Stimulated activated CD4-positive, alpha-beta T cell treated with anti-CD3 and anti-CD28 coated beads, Interleukin-12 subunit alpha, Interleukin-12 subunit beta, amount 100 ng/mL, for 48 hours (primary cell): Measurements from ENCODE around the gene C18orf63.
"Not testable (repeated sequence)": the region's sequence is repeated elsewhere in the genome, so short reads cannot be mapped to it uniquely, and the experiment has no call there.

Experiments
- DNase-seq, 3 donors: peaks; one replicate each; pipeline ENCODE4 v3.0.0-alpha.2; 2020; ENCODE audit warnings: low read depth in 2 of 3, low spot score in 1 of 3

Gene C18orf63

GRCh38 chr18:74315464-74316256 is at the start of gene C18orf63:
TSS of gene C18orf63 (plus strand) at chr18:74315839. CDS start at chr18:74317866, 2,027 bp downstream.
- DNase-seq: no peak

DNA sequence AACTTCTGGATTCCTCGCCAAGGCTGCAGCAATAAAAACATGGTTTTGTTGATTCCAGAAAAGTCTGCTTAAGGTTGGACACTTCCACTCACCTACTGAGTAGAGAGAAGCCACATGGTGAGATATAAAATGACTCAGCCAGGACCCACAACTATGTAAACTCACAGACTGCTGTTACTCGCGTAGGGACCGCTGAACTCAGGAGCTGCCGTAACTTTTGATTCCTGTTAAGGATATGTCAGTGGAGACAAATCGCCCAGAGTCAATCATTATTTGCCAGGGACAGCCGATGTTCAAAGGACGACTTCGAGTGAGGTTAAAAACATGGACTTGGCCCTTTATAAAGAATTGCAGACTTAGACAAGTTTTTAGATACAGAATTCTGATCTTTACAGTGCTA is 49.5 kb upstream of the C18orf63 start:
- DNase-seq: no peak

DNA sequence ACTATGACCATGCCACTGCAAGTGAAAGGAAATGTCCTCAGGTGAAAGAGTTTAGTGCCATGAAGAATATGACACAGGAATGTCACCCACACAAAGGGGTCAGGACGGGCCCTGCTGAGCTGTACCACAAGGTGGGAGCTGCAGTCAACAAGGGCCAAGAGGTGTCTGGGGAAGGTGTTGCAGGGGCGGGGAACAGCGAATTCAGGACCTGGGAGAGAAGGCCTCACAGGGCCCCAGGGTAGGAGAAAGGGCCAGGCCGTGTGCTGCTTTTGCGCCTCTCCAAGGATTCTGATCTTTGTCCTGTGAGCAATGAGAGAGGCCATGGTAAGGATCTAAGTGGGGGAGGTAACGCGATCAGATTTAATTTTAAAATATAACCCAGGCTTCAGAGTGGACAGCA is 47.5 kb upstream of the C18orf63 start:
- no peak for DNase-seq

DNA sequence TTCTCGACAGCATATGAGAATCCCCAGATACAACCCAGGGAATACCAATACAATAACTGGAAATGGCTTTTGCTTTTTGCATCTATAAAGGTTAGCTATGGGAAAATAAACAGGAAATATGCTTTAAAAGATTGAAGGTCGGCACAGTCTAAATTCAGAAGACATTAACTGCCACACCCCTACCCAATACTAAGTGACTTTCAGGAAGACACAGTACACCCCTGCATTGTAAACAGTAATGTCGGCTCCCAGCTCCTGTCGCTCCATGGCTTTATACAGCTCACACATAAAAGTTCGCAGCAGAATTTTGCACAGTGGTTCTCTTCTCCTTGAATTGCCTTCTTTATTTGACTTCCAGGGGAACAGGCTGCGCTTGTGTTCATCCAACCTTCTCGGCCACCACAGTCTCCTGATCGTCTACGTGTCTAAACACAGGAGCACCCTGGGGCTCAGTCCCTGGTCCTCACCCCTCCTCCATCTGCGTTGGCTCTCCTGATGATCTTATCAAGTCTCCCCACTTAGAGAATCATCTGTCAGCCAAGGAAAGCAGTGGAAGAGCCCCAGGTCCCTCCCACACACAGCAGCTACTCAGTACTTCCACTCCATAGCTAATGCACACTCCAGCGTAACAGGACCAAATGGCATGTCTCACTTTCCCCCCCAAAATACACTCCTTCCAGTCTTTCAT is 46.6 kb upstream of the C18orf63 start:
- DNase-seq: no peak

DNA sequence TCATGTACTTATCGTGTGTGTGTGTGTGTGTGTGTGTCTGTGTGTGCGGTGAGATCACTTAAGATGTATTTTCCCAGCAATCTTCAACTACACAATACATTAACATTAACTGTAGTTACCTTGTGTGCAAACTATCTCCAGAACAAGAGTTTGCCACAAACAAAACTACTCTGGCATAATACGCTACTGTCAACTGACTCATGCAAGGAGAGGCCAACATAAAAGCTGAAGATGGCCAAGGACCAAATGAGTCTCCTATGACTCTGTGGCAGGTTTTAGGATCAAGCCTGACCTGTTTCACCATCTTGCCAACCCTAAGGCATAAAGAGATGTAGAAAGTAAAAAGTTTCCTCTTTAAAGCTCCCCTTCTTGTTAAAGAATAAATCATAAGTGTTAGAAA is 44.0 kb upstream of the C18orf63 start:
- DNase-seq: no peak

- DNase-seq: no peak
These were observed 42.2 kb upstream of the C18orf63 start for GRCh38 chr18:74273394-74273793.

- no peak for DNase-seq
These were observed 40.9 kb upstream of the C18orf63 start for GRCh38 chr18:74274700-74275099.

DNA sequence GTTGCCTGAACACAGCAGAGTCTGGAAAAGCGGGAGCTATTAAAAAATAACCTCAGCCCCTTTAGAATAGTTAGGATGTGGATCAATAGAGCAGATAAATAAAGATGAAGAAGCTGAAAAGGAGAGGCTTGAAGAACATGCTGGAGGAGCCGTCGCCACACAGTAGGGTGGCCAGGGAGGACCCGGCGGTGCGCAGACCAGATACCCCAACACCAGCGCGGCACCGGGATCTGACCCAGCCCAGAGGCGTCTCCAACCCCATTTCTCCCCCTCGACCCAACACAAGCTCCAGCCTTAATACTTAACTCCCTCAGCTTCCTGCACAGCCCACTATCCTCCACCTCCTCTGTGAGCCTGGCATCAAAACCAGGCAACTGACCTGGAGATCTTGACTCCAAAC is 39.9 kb upstream of the C18orf63 start:
- no peak for DNase-seq

DNA sequence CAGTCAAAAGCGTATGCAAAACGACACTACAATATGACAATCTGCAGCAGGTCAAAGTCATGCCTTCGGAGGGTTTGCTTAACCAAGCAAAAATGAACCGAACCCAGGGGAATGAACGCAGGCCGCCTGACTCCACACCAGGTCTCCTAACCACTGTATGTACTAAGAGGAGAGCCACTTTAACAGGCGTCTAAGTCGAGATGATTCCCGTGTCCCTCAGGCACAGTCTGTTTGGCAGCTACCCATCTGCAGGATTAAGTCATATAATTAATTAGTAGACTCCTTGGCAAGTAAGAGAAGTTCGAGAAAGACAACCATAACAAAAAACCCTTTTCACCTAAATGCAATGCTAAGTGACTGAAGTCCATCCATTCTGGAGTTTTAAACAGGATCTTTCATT is 39.0 kb upstream of the C18orf63 start:
- DNase-seq: no peak

- no peak for DNase-seq
These were observed 38.3 kb upstream of the C18orf63 start for GRCh38 chr18:74277296-74277695.

DNA sequence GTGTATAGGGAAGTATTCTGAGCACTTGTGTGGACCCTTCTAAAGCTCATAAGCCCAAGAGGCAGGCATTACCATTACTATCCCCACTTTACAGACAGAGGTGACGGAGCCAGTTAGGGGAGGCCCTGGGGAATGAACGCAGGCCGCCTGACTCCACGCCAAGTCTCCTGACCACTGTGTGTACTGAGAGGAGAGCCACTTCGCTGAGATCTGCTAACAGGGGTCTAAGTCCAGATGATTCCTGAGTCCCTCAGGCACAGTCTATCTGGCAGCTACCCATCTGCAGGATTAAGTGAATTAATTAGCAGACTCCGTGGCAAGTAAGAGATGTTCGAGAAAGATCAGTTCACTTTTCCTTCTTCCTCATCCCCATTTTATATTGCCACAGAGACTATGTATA is 37.6 kb upstream of the C18orf63 start:
- no peak for DNase-seq

GRCh38 chr18:74278983-74279382 is 36.7 kb upstream of the C18orf63 start:
- DNase-seq: no peak

DNA sequence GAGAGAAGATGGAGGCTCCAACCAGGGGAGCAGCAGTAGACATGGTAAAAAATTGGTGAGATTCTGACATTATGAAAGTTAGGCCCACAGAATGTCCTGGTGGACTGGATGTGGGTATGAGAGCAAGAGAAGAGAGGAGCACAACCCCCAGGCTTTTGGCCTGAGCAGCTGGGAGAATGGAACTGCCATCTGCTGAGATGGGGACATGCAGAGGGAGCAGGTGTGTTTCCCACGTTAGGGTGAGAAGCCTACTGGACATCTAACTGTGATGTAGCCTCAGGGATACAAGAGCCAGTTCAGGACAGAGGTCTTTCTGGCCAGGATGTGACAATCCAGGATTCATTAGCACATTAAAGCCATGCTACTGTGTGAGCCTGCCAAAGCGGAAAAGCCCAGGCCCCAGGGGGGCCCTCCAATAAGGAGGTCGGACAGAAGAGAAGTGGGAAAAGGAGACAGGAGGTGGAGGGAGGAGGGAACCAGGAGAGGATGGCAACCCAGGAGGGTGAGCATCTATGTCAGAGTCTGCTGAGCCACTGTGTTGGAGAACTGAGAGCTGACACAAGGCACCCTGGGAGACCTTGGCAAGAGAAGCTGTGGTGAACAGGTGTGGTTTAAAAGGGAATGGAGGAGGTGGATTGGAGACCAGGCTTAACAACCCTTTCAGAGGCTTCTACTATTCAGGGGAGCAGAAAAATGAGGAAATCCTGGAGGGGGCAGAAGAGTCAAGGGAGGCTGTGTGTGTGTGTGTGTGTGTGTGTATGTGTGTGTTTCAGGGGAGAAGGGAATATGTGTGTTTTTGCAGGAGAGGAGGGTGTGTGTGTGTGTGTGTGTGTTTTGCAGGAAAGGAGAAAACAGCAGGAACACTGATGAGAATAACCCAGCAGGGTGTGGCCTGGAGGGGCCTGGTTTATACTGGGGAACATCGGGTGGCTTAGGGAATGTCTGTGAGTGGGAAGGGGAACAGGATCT is 34.3 kb upstream of the C18orf63 start:
- DNase-seq: no peak

- no peak for DNase-seq
These were observed 33.5 kb upstream of the C18orf63 start for GRCh38 chr18:74281980-74282754.

DNA sequence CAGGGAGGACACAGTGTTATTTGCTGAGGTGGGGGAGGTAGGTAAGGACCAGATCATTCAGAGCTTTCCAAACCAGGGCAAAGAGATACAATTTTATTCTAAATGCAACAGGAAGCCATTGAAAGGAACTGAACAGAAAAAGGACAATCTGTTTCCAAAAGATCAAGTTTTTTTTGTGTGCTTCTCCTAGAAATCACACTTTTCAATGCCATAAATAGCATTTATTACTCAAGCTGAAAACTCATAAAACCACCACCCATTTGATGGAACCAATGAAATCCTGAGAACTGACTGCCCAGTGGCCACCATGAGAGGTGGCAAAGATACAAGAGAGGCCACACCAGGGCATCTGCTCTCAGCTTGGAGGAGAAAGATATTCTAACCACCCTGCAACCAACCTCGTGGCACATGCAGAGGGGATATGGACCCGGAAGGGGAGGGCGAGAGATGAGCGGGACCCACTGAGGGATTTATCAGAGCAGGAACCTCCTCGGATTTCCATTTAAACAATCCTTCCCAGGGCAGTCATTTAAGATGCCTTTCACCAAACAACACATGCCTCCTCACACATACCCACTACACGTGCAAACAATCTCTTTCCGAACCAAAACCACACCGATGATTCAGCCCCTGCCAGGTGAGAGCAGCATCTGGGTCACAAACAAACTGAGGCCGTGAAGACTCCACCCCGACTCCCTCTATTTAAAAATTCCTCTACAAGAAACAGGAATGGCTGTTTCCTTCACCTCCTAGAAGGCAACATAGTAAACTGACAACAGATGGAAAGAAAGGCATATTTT is 32.7 kb upstream of the C18orf63 start:
- no peak for DNase-seq

GRCh38 chr18:74283646-74284045 is 32.0 kb upstream of the C18orf63 start:
- no peak for DNase-seq

GRCh38 chr18:74284191-74284979 is 31.3 kb upstream of the C18orf63 start:
- no peak for DNase-seq

- DNase-seq: no peak
These were observed 30.7 kb upstream of the C18orf63 start for GRCh38 chr18:74284980-74285355.

GRCh38 chr18:74285583-74285982 is 30.1 kb upstream of the C18orf63 start:
- DNase-seq: not testable (repeated sequence)
